Ovary (tissue), 9 donors: ENCODE data around the gene GPC3. TPM values are rescaled to one million over a fixed set of nuclear protein-coding genes. Genes with fewer than 3 reads are reported as not detected.

Source experiments
- DNase-seq, 5 donors: peaks; one replicate each; pipeline ENCODE4 v3.0.0-alpha.2; 2019 to 2020
- H3K27ac ChIP-seq, 2 donors: fragments of 200-600 bp; one replicate each; pipeline versions ENCODE4 v1.5.1 to v1.8.0; 2019 to 2022
- H3K27me3 ChIP-seq: fragments of 200-600 bp; one replicate; pipeline ENCODE4 v1.8.0; 2022
- H3K36me3 ChIP-seq: fragments of 200-600 bp; sonication (generic); one replicate; pipeline ENCODE4 v1.5.1; 2019
- H3K4me1 ChIP-seq: one replicate; pipeline ENCODE4 v1.8.1; 2013; ENCODE audit warnings: mild to moderate bottlenecking, moderate library complexity; ENCODE audit not compliant: insufficient read depth
- H3K4me3 ChIP-seq: fragments of 200-600 bp; sonication (generic); one replicate; pipeline ENCODE4 v1.5.1; 2017
- H3K9me3 ChIP-seq, 2 donors: fragments of 200-600 bp in 1 of 2; sonication (generic) in 1 of 2; one replicate each; pipeline versions ENCODE4 v1.5.1 to v1.8.1; 2013 to 2019; ENCODE audit warnings: mild to moderate bottlenecking in 1 of 2, moderate library complexity in 1 of 2
- CTCF ChIP-seq, 3 donors: fragments of 450-650 bp in 2 of 3; fragments of 200-600 bp in 1 of 3; IDR thresholded peaks; one replicate each; pipeline versions ENCODE4 v1.5.1 to v1.8.0; 2016 to 2022; ENCODE audit warnings: antibody characterized with exemption in 3 of 3, mild to moderate bottlenecking in 1 of 3
- EP300 ChIP-seq: sonication (generic); formaldehyde crosslinking; IDR thresholded peaks from one replicate; pipeline ENCODE4 v1.6.1; 2017; ENCODE audit warnings: antibody characterized with exemption
- POLR2A ChIP-seq: fragments of 450-650 bp; IDR thresholded peaks from one replicate; pipeline ENCODE4 v1.6.1; 2017; ENCODE audit warnings: antibody characterized with exemption, mild to moderate bottlenecking, moderate library complexity
- WGBS, 3 donors: extraction: QIAGEN DNeasy Blood & Tissue Kit in 1 of 3; methylation state at CpG; one replicate each; pipeline versions ENCODE4 v1.1.5 to v1.1.7; 2013 to 2017; 5-methylcytosine and 5-hydroxymethylcytosine counted together
- intact Hi-C, 4 donors: fragments of 100-400 bp; cut with DNase I; formaldehyde crosslinking; loops; one replicate each; pipeline versions ENCODE4 v1.11.0 to v1.15.1; 2022 to 2023
- polyA plus RNA-seq, 2 donors: library from polyadenylated mRNA; stranded (reverse); fragments of 200-250 nt in 1 of 2; fragments of 350-450 nt in 1 of 2; fragmentation: Illumina TruSeq in 1 of 2; extraction: RNeasy Lipid Tissue Mini Kit (QIAGEN cat#74804) in 1 of 2; gene quantifications; one replicate each; pipeline ENCODE4 v1.2.3, GENCODE V29; 2013 to 2014
- total RNA-seq, 7 donors: library from RNA; depleted of rRNA in 2 of 7; stranded (reverse); fragments of >200 nt in 2 of 7; fragmentation: NEBNext Ultra II Directional in 3 of 7; extraction: Animal tissue kit (Norgen Biotek cat#: 25700) in 3 of 7; gene quantifications; one replicate each; pipeline versions ENCODE4 v1.1.0 to v1.2.4, GENCODE V29; 2016 to 2023
- donor health status: DM: no; HTN: no; CAD: no; lungs with moderate emphysema.
- donor health status: DM: no; HTN: no; CAD: no.
- donor health status: Bipolar disorder and iron deficiency.
- donor health status: DM: yes; HTN: yes; CAD: no.
- donor health status: DM: no; HTN: no; CAD: no.
- donor health status: DM: yes; HTN: yes; CAD: no.

Gene GPC3
- total and polyA plus RNA-seq, 9 donors = 4.5 to 91.8 (median 12.1) TPM

- H3K9me3 ChIP-seq = no peaks in the 10 kb centered on the region
- 75 to 88% (median 84%) methylated on average over 4 of the region's 4 CpGs for WGBS, 3 donors
- TF ChIP-seq EP300 (no peak), POLR2A (no peak)
- no peak overlapping the region for H3K4me3 ChIP-seq
- no peak overlapping the region for H3K27ac ChIP-seq
- H3K27me3 ChIP-seq = no peaks in the 10 kb centered on the region
- DNase-seq = no peak
- intact Hi-C loops = no loop called here
- no peaks in the 10 kb centered on the region for H3K4me1 ChIP-seq
- no peaks in the 10 kb centered on the region for H3K36me3 ChIP-seq
Measured at GRCh38 chrX:133869270-133869669, 116.1 kb downstream of the GPC3 start.

- no peak overlapping the region for H3K27ac ChIP-seq
- intact Hi-C loops = no loop called here
- no peaks in the 10 kb centered on the region for H3K9me3 ChIP-seq
- WGBS, 3 donors = 53 to 72% (median 59%) methylated on average over 1 of the region's 1 CpG
- no peaks in the 10 kb centered on the region for H3K36me3 ChIP-seq
- H3K27me3 ChIP-seq = no peaks in the 10 kb centered on the region
- H3K4me1 ChIP-seq = no peaks in the 10 kb centered on the region
- DNase-seq = no peak
- H3K4me3 ChIP-seq = no peak overlapping the region
- TF ChIP-seq CTCF (IDR thresholded peaks at IDR 0.05) (no peak), EP300 (no peak), POLR2A (no peak)
Measured at GRCh38 chrX:133868682-133869081, 116.7 kb downstream of the GPC3 start.

DNA sequence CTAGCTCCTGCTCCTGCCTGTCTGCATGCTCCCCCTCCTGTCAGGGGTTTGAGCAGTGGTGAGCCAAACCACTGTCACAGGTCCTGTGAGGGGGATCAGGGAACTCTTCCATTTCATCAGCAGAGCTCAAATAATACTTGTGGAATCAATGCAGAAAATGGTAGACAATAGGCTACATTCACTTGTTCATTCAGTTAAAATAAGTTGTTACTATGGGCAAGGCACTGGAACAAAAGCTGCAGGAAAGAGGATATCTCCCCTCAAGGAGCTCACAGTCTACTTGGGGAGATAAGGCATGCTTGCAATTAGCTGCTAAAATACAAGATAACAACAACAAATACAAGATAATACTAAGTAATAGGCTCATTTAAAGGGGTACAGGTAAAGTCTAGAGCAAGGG lies 117.1 kb downstream of the GPC3 start:
- Histone ChIP-seq H3K4me1 (no peaks in the 10 kb centered on the region), H3K4me3 (no peak overlapping the region), H3K9me3 (no peaks in the 10 kb centered on the region), H3K36me3 (no peaks in the 10 kb centered on the region), H3K27me3 (no peaks in the 10 kb centered on the region), H3K27ac (no peak overlapping the region)
- no peak for TF ChIP-seq POLR2A
- no peak for DNase-seq
- intact Hi-C loops = no loop called here

DNA sequence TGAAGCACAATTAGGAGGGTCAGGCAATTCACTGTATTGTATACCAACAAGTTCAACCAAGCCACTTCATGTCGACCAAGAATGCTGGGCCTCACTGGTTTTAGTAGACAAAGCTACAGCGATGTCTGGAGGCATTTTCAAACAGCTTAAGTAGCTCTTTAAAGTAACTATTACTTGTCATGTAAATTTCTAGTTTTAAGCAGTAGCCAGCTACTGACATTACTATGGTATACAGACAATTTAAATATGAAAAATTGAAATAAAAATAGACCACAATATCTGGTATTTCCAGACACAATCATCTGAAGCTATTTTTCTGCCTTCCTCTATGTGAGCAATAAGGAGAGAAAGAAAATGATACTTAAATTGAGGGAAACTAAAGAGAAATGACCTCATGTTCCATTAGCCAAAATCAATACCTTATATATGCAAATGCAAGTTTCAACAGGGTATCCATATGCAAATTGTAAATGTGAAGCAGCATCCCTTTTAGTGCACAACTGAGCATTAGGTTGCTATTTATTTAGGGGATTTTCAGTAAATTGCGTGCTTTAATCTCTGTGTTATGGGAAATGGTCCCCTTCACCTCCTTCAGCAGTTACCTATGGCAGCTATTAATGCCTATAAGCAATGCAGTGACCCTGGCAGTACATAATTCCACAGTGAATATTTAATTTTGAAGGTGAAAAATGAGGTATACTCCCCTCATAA lies 119.5 kb downstream of the GPC3 start:
- Histone ChIP-seq H3K27ac (no peak overlapping the region), H3K9me3 (no peaks in the 10 kb centered on the region), H3K27me3 (no peaks in the 10 kb centered on the region), H3K36me3 (no peaks in the 10 kb centered on the region), H3K4me3 (no peak overlapping the region), H3K4me1 (no peaks in the 10 kb centered on the region)
- no peak for DNase-seq
- intact Hi-C loops = no loop called here
- TF ChIP-seq CTCF (IDR thresholded peaks at IDR 0.05) = no peak
- TF ChIP-seq EP300 = no peak
- TF ChIP-seq POLR2A = no peak
- 42 to 52% (median 50%) methylated on average over 3 of the region's 3 CpGs for WGBS, 3 donors

DNA sequence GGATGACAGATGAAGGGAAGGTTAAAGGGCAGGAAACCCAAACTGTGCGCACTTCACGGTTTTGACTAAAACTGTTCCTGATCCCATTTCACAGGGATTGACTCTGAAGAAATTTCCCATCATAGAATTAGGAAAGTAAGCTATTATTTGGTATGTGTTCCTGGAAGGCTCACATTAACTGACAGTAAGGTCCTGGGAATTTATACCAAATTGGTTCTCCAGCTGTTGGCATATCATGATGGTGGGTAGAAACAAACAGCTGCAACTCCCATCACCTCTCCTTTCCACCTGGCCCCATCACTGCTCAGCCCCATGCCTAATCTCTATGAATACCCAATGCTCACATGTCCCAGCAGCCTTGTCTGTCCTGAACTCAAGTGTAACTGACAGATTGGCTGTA lies 121.2 kb downstream of the GPC3 start:
- no peak overlapping the region for H3K27ac ChIP-seq
- DNase-seq = no peak
- TF ChIP-seq POLR2A (no peak), CTCF (IDR thresholded peaks at IDR 0.05) (no peak), EP300 (no peak)
- no peaks in the 10 kb centered on the region for H3K4me1 ChIP-seq
- intact Hi-C loops = no loop called here
- no peaks in the 10 kb centered on the region for H3K27me3 ChIP-seq
- no peak overlapping the region for H3K4me3 ChIP-seq
- WGBS, 3 donors = 76 to 89% (median 82%) methylated on average over 2 of the region's 2 CpGs
- no peaks in the 10 kb centered on the region for H3K36me3 ChIP-seq
- H3K9me3 ChIP-seq = no peaks in the 10 kb centered on the region
